ENCODE measurements around the gene MORC1. TPM values are rescaled to one million over a fixed set of nuclear protein-coding genes. Genes with fewer than 3 reads are reported as not detected.

The MORC1 gene
- polyA plus RNA-seq, 1 donor (not counting 4 experiments of a cell fraction or from before 2014, with no cell fraction given): not detected

DNA sequence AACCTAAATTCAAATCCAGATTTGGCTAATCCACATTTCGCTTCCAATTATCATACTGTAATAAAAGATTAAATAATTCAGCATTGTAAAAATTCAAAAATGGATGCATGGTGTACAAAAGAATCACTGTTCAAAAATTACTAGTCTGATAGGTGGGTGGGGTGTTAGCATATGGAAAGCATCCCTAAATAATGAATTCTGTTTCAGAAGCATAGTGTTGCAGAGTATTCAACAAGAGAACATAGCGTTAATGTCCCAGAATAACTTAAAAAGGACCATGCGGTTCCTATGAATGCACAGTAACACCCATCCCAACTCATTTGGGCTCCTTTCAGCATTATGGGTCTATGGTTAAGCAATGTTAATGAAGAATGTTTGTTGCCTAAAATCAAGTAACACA, 51.1 kb downstream of the MORC1 start:
- Histone ChIP-seq H3K4me2 (ENCODE audit: control insufficient read depth, extremely low read depth, insufficient read depth, low read depth, low read length) (no peak overlapping the region), H3K79me2 (ENCODE audit: control insufficient read depth, insufficient read depth, low read length) (no peaks in the 10 kb centered on the region), H3K36me3 (ENCODE audit: control insufficient read depth in 2 of 2, extremely low read depth in 1 of 2, insufficient read depth in 2 of 2, low read length in 2 of 2) (no peaks in the 10 kb centered on the region), H3K27me3 (ENCODE audit: control insufficient read depth, extremely low read depth, insufficient read depth, low read length) (no peaks in the 10 kb centered on the region), H3K9me3 (ENCODE audit: control insufficient read depth, low read depth, low read length) (no peaks in the 10 kb centered on the region), H4K20me1 (ENCODE audit: control insufficient read depth, extremely low read depth, insufficient read depth, low read length) (no peaks in the 10 kb centered on the region), H3K4me3 (ENCODE audit: control insufficient read depth in 2 of 3, extremely low read depth in 1 of 3, insufficient read depth in 2 of 3, low read depth in 1 of 3, low read length in 3 of 3) (no peak overlapping the region), H2AFZ (ENCODE audit: control insufficient read depth, low read length) (no peak overlapping the region), H3K9me1 (ENCODE audit: control insufficient read depth, extremely low read depth, insufficient read depth, low read length) (no peaks in the 10 kb centered on the region), H3K4me1 (ENCODE audit: control insufficient read depth, extremely low read depth, insufficient read depth, low read length) (no peaks in the 10 kb centered on the region), H3K27ac (ENCODE audit: control insufficient read depth, insufficient read depth, low read length) (no peak overlapping the region), H3K9ac (ENCODE audit: control insufficient read depth, extremely low read depth, insufficient read depth, low read length) (no peak overlapping the region)
- no peak for TF ChIP-seq CTCF (optimal IDR thresholded peaks at IDR 0.05 in 1 of 3, IDR thresholded peaks at IDR 0.05 in 1 of 3, conservative IDR thresholded peaks at IDR 0.05 in 1 of 3; ENCODE audit: extremely low read depth in 1 of 3, insufficient read depth in 2 of 3, low read length in 3 of 3)
- TF ChIP-seq EZH2 (IDR thresholded peaks at IDR 0.05; ENCODE audit: low read length): no peak
- dilution Hi-C loops (cut with MboI; ENCODE audit: extremely low pct_ligation_motif_present, low sequenced_read_pairs): no loop called here
- no peak for FAIRE-seq
- DNase-seq (ENCODE audit: low read depth, low spot score): no peak

GRCh38 chr3:109059264-109059663, 58.7 kb downstream of the MORC1 start:
- TF ChIP-seq EZH2 (IDR thresholded peaks at IDR 0.05; ENCODE audit: low read length) (no peak), CTCF (optimal IDR thresholded peaks at IDR 0.05 in 1 of 3, IDR thresholded peaks at IDR 0.05 in 1 of 3, conservative IDR thresholded peaks at IDR 0.05 in 1 of 3; ENCODE audit: extremely low read depth in 1 of 3, insufficient read depth in 2 of 3, low read length in 3 of 3) (no peak)
- Histone ChIP-seq H4K20me1 (ENCODE audit: control insufficient read depth, extremely low read depth, insufficient read depth, low read length) (no peaks in the 10 kb centered on the region), H3K9me3 (ENCODE audit: control insufficient read depth, low read depth, low read length) (no peaks in the 10 kb centered on the region), H3K36me3 (ENCODE audit: control insufficient read depth in 2 of 2, extremely low read depth in 1 of 2, insufficient read depth in 2 of 2, low read length in 2 of 2) (no peaks in the 10 kb centered on the region), H3K27ac (ENCODE audit: control insufficient read depth, insufficient read depth, low read length) (no peak overlapping the region), H3K9me1 (ENCODE audit: control insufficient read depth, extremely low read depth, insufficient read depth, low read length) (no peaks in the 10 kb centered on the region), H2AFZ (ENCODE audit: control insufficient read depth, low read length) (no peak overlapping the region), H3K27me3 (ENCODE audit: control insufficient read depth, extremely low read depth, insufficient read depth, low read length) (no peaks in the 10 kb centered on the region), H3K4me2 (ENCODE audit: control insufficient read depth, extremely low read depth, insufficient read depth, low read depth, low read length) (no peak overlapping the region), H3K4me3 (ENCODE audit: control insufficient read depth in 2 of 3, extremely low read depth in 1 of 3, insufficient read depth in 2 of 3, low read depth in 1 of 3, low read length in 3 of 3) (no peak overlapping the region), H3K9ac (ENCODE audit: control insufficient read depth, extremely low read depth, insufficient read depth, low read length) (no peak overlapping the region), H3K4me1 (ENCODE audit: control insufficient read depth, extremely low read depth, insufficient read depth, low read length) (no peaks in the 10 kb centered on the region), H3K79me2 (ENCODE audit: control insufficient read depth, insufficient read depth, low read length) (no peaks in the 10 kb centered on the region)
- no peak for FAIRE-seq
- no peak for DNase-seq (ENCODE audit: low read depth, low spot score)
- dilution Hi-C loops (cut with MboI; ENCODE audit: extremely low pct_ligation_motif_present, low sequenced_read_pairs): no loop called here
